HCT116 (cell line): ENCODE measurements around the gene DDX27. TPM values are rescaled to one million over a fixed set of nuclear protein-coding genes. Genes with fewer than 3 reads are reported as not detected.

Experiments used
- ATAC-seq: fragments of 200-7000 bp; cut with Tn5 transposase; 2 replicates; pipeline ENCODE4 v1.9.1; 2020; ENCODE audit warnings: mild to moderate bottlenecking, moderate library complexity
- BruUV-seq: library from RNA; stranded (reverse); fragments of 400-500 nt; replicated peaks from 2 replicates; lab custom pipeline; 2021; lab: Mats Ljungman, UMichigan
- CTCF ChIA-PET: fragments of 300-600 bp; sonication (Branson Sonifier 250); formaldehyde crosslinking; loops from one replicate; lab custom pipeline; 2021; ENCODE audit warnings: antibody characterized with exemption; lab: Charles Lee
- POLR2A ChIA-PET: fragments of 300-600, 350-600 bp; sonication (Branson Sonifier 250); formaldehyde crosslinking; loops from one replicate; lab custom pipeline; 2021; ENCODE audit warnings: antibody characterized with exemption; lab: Charles Lee
- RAD21 ChIA-PET, 2 experiments: fragments of 300-600 bp; sonication (Branson Sonifier 250); formaldehyde crosslinking; loops; one replicate each; lab custom pipeline; 2023; ENCODE audit warnings: low total read pairs in 2 of 2; ENCODE audit not compliant: uncharacterized antibody in 2 of 2, unreplicated experiment in 2 of 2, low non-redundant PET in 1 of 2; lab: Charles Lee
- DNase-seq: peaks from one replicate; pipeline ENCODE4 v3.0.0-alpha.2; 2010; ENCODE audit warnings: low read depth, low spot score
- H2AFZ ChIP-seq: fragments of 200-600 bp; shearing (Covaris generic), sonication (generic); 2 replicates; pipeline ENCODE4 v1.6.1; 2017; ENCODE audit warnings: low read depth, mixed run types, mixed read lengths, antibody characterized with exemption, low read length; ENCODE audit not compliant: poor library complexity, severe bottlenecking
- H3K27ac ChIP-seq: 2 replicates; pipeline ENCODE4 v1.5.1; 2012; ENCODE audit warnings: low read depth, low read length
- H3K27me3 ChIP-seq: fragments of 200-600 bp; sonication (generic); 2 replicates; pipeline ENCODE4 v1.6.1; 2016; ENCODE audit warnings: mixed run types, low read length, mixed read lengths; ENCODE audit not compliant: insufficient read depth
- H3K36me3 ChIP-seq, 2 experiments: fragments of 200-500 bp in 1 of 2; fragments of 200-600 bp in 1 of 2; sonication (Bioruptor generic) in 1 of 2; sonication (generic) in 1 of 2; 2 replicates each; pipeline versions ENCODE4 v1.5.1 to v1.6.1; 2014 to 2016; ENCODE audit warnings: low read length in 2 of 2, inconsistent platforms in 1 of 2, mixed read lengths in 1 of 2, mixed run types in 1 of 2; ENCODE audit not compliant: insufficient read depth in 2 of 2, control insufficient read depth in 1 of 2
- H3K4me1 ChIP-seq, 2 experiments: fragments of 200-600 bp in 1 of 2; sonication (generic) in 1 of 2; 2 replicates each; pipeline versions ENCODE4 v1.5.1 to v1.6.1; 2012 to 2017; ENCODE audit warnings: low read length in 2 of 2, inconsistent platforms in 1 of 2, mild to moderate bottlenecking in 1 of 2, mixed read lengths in 1 of 2, mixed run types in 1 of 2, moderate library complexity in 1 of 2; ENCODE audit not compliant: insufficient read depth in 2 of 2, control insufficient read depth in 1 of 2
- H3K4me2 ChIP-seq: fragments of 200-600 bp; sonication (generic); 2 replicates; pipeline ENCODE4 v1.6.1; 2017; ENCODE audit warnings: mixed run types, low read length, mixed read lengths
- H3K4me3 ChIP-seq, 2 experiments: fragments of 200-600 bp in 1 of 2; sonication (generic) in 1 of 2; replicated peaks in 1 of 2; 2 replicates each; pipeline ENCODE4 v1.5.1; 2011 to 2016; ENCODE audit warnings: low read length in 2 of 2, control low read depth in 1 of 2, low read depth in 1 of 2, mild to moderate bottlenecking in 1 of 2, mixed read lengths in 1 of 2, mixed run types in 1 of 2
- H3K79me2 ChIP-seq: fragments of 200-600 bp; sonication (generic); 2 replicates; pipeline ENCODE4 v1.6.1; 2017; ENCODE audit warnings: mild to moderate bottlenecking, mixed run types, low read length, moderate library complexity, mixed read lengths; ENCODE audit not compliant: insufficient read depth
- H3K9ac ChIP-seq: fragments of 200-600 bp; sonication (generic); 2 replicates; pipeline ENCODE4 v1.6.1; 2016; ENCODE audit warnings: low read length, mixed read lengths
- H3K9me2 ChIP-seq: fragments of 200-600 bp; sonication (generic), shearing (Covaris generic); 2 replicates; pipeline ENCODE4 v1.6.1; 2017; ENCODE audit warnings: mixed run types, mild to moderate bottlenecking, moderate library complexity; ENCODE audit not compliant: insufficient read depth
- H3K9me3 ChIP-seq, 2 experiments: fragments of 200-500 bp in 1 of 2; fragments of 200-600 bp in 1 of 2; sonication (Bioruptor generic) in 1 of 2; sonication (generic) in 1 of 2; 2 replicates each; pipeline ENCODE4 v1.6.1; 2014 to 2017; ENCODE audit warnings: low read length in 2 of 2, mixed read lengths in 2 of 2, inconsistent platforms in 1 of 2, low read depth in 1 of 2, mild to moderate bottlenecking in 1 of 2, mixed run types in 1 of 2, moderate library complexity in 1 of 2; ENCODE audit not compliant: control insufficient read depth in 1 of 2, insufficient read depth in 1 of 2
- H4K20me1 ChIP-seq: fragments of 200-600 bp; sonication (generic), shearing (Covaris generic); 2 replicates; pipeline ENCODE4 v1.6.1; 2017; ENCODE audit warnings: mixed run types, mild to moderate bottlenecking, moderate library complexity; ENCODE audit not compliant: insufficient read depth
- CBX3 ChIP-seq: IDR thresholded peaks from 2 replicates; pipeline ENCODE4 v1.6.1; 2012; ENCODE audit warnings: low read depth
- CEBPB ChIP-seq: IDR thresholded peaks from 2 replicates; pipeline ENCODE4 v1.6.1; 2012; ENCODE audit warnings: low read depth
- ELF1 ChIP-seq: IDR thresholded peaks from 2 replicates; pipeline ENCODE4 v1.6.1; 2012; ENCODE audit warnings: low read depth, borderline replicate concordance
- EZH2phosphoT487 ChIP-seq: fragments of 200-600 bp; IDR thresholded peaks from 2 replicates; pipeline ENCODE4 v1.6.1; 2018; ENCODE audit warnings: antibody characterized with exemption, borderline replicate concordance
- FOSL1 ChIP-seq: IDR thresholded peaks from 2 replicates; pipeline ENCODE4 v1.6.1; 2012; ENCODE audit warnings: low read depth
- JUND ChIP-seq: IDR thresholded peaks from 2 replicates; pipeline ENCODE4 v1.6.1; 2012
- POLR2A ChIP-seq: IDR thresholded peaks from 2 replicates; pipeline ENCODE4 v1.7.0; 2011; ENCODE audit warnings: borderline replicate concordance; ENCODE audit not compliant: insufficient read depth, insufficient read length; ENCODE audit errors: extremely low read depth
- POLR2AphosphoS5 ChIP-seq: IDR thresholded peaks from 2 replicates; pipeline ENCODE4 v1.6.1; 2011; ENCODE audit warnings: mild to moderate bottlenecking, low read depth, low read length, moderate library complexity
- RAD21 ChIP-seq: IDR thresholded peaks from 2 replicates; pipeline ENCODE4 v1.6.1; 2012; ENCODE audit warnings: low read depth, mild to moderate bottlenecking
- SIN3A ChIP-seq: IDR thresholded peaks from 2 replicates; pipeline ENCODE4 v1.6.1; 2012; ENCODE audit warnings: low read depth
- SP1 ChIP-seq: IDR thresholded peaks from 2 replicates; pipeline ENCODE4 v1.6.1; 2012; ENCODE audit warnings: low read depth
- TCF7L2 ChIP-seq: IDR thresholded peaks from 2 replicates; pipeline ENCODE4 v1.7.0; 2011; ENCODE audit warnings: borderline replicate concordance, inconsistent platforms; ENCODE audit not compliant: insufficient read depth, insufficient read length; ENCODE audit errors: extremely low read depth
- YY1 ChIP-seq: IDR thresholded peaks from 2 replicates; pipeline ENCODE4 v1.6.1; 2011; ENCODE audit warnings: low read length, low read depth, moderate library complexity, mild to moderate bottlenecking; ENCODE audit not compliant: insufficient replicate concordance; ENCODE audit errors: extremely low read depth
- ZFX ChIP-seq: fragments of 450-650 bp; IDR thresholded peaks from 2 replicates; pipeline ENCODE4 v1.6.1; 2017
- ZNF274 ChIP-seq: fragments of 200-500 bp; sonication (Bioruptor generic); IDR thresholded peaks from 2 replicates; pipeline ENCODE4 v1.6.1; 2014; ENCODE audit warnings: mild to moderate bottlenecking, low read depth, low read length, inconsistent platforms
- intact Hi-C: fragments of 100-400 bp; cut with micrococcal nuclease; formaldehyde crosslinking; loops from 2 replicates; pipeline ENCODE4 v1.10.0; 2022
- total RNA-seq: library from RNA; stranded (reverse); gene quantifications from one replicate; pipeline ENCODE4 v1.2.1, GENCODE V29; 2021; ENCODE audit not compliant: unreplicated experiment
- TF ChIP-seq, protein P1 (sequence below): IDR thresholded peaks from 2 replicates; pipeline ENCODE4 v1.6.1; 2012
- TF ChIP-seq, protein P2 (sequence below): IDR thresholded peaks from 2 replicates; pipeline ENCODE4 v1.6.1; 2012
- TF ChIP-seq, protein P3 (sequence below): IDR thresholded peaks from 2 replicates; pipeline ENCODE4 v1.6.1; 2011; ENCODE audit warnings: mild to moderate bottlenecking, low read length, moderate library complexity; ENCODE audit not compliant: insufficient replicate concordance; ENCODE audit errors: extremely low read depth

Gene DDX27
- total RNA-seq, 1 experiment from 2014 or later: 32.1 TPM

DNA sequence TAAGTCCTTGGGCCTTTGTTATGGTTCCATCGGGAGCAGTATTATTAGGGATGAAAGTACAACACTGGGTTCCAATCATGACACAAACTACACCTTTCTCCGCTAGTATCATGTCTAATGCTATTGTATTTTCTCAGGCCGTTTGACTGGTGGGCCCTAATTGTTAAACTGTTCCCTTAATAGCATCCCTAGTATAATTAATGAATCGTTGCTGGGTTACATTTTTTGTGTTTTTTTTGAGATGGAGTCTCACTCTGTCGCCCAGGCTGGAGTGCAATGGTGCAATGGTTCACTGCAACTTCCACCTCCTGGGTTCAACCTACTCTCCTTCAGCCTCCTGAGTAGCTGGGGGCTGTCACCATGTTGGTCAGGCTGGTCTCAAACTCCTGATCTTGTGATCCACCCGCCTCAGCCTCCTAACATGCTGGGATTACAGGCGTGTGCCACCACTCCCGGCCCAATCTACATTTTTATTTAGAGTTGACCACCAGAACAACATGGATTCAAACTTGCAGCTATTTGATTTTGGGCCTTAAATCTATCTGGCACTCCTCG lies 62.8 kb downstream of the DDX27 start:
- Histone ChIP-seq H3K79me2 (peaks cover 94% of the 10 kb centered on the region), H3K9ac (peak overlapping the region; percentile 98), H3K36me3 (peaks cover 71 to 82% of the 10 kb centered on the region in 2 experiments), H3K4me3 (no peak overlapping the region), H3K4me1 (peaks cover 40 to 73% of the 10 kb centered on the region in 2 experiments)
- POLR2A ChIA-PET: interaction anchor here (1.4 to 2.9 kb wide), 3 partner anchors 10 to 39 kb away, joined by 3 to 10 read pairs (median 9); no protein-coding TSS in a partner anchor
- no peak for TF ChIP-seq ZNF274
- TF ChIP-seq CBX3: no peak
- TF ChIP-seq ELF1: no peak
- TF ChIP-seq, protein P1, sequence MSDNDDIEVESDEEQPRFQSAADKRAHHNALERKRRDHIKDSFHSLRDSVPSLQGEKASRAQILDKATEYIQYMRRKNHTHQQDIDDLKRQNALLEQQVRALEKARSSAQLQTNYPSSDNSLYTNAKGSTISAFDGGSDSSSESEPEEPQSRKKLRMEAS: no peak
- TF ChIP-seq CEBPB: no peak
- no peak; the same call in 1 of the 2 replicates for TF ChIP-seq POLR2AphosphoS5
- TF ChIP-seq FOSL1: no peak
- TF ChIP-seq YY1: no peak
- TF ChIP-seq RAD21: no peak
- no peak for TF ChIP-seq TCF7L2
- no peak for TF ChIP-seq SIN3A
- TF ChIP-seq, protein P2, sequence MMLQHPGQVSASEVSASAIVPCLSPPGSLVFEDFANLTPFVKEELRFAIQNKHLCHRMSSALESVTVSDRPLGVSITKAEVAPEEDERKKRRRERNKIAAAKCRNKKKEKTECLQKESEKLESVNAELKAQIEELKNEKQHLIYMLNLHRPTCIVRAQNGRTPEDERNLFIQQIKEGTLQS: no peak
- TF ChIP-seq, protein P3, sequence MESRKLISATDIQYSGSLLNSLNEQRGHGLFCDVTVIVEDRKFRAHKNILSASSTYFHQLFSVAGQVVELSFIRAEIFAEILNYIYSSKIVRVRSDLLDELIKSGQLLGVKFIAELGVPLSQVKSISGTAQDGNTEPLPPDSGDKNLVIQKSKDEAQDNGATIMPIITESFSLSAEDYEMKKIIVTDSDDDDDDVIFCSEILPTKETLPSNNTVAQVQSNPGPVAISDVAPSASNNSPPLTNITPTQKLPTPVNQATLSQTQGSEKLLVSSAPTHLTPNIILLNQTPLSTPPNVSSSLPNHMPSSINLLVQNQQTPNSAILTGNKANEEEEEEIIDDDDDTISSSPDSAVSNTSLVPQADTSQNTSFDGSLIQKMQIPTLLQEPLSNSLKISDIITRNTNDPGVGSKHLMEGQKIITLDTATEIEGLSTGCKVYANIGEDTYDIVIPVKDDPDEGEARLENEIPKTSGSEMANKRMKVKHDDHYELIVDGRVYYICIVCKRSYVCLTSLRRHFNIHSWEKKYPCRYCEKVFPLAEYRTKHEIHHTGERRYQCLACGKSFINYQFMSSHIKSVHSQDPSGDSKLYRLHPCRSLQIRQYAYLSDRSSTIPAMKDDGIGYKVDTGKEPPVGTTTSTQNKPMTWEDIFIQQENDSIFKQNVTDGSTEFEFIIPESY: no peak
- TF ChIP-seq SP1: no peak
- TF ChIP-seq ZFX: no peak
- TF ChIP-seq POLR2A: no peak
- TF ChIP-seq JUND: no peak
- TF ChIP-seq EZH2phosphoT487: no peak
- TF ChIP-seq, all 23 proteins: peak for 0
- RAD21 ChIA-PET: no interaction called here
- no peak overlapping the region for H2AFZ ChIP-seq
- intact Hi-C loops: no loop called here
- H4K20me1 ChIP-seq: peaks cover 73% of the 10 kb centered on the region
- H3K27me3 ChIP-seq: no peaks in the 10 kb centered on the region
- CTCF ChIA-PET: no interaction called here
- DNase-seq: no peak
- H3K9me3 ChIP-seq: no peaks in the 10 kb centered on the region
- no peaks in the 10 kb centered on the region for H3K9me2 ChIP-seq
- peak overlapping the region; percentile 11; the same call in 1 of the 2 replicates for H3K27ac ChIP-seq
- peak overlapping the region; percentile 92; the same call in 1 of the 2 replicates for H3K4me2 ChIP-seq
- ATAC-seq: no peak
- no TSS peak for BruUV-seq
